GM19468 (cell line): ENCODE data around the gene HECTD4.

ENCODE experiments used
- ATAC-seq: cut with Tn5 transposase; IDR thresholded peaks from one replicate; pipeline ENCODE4 v1.9.1; 2021; ENCODE audit warnings: mild to moderate bottlenecking, moderate library complexity, moderate number of reproducible peaks; ENCODE audit not compliant: unreplicated experiment; ENCODE audit errors: extremely low read depth

HECTD4 gene

DNA sequence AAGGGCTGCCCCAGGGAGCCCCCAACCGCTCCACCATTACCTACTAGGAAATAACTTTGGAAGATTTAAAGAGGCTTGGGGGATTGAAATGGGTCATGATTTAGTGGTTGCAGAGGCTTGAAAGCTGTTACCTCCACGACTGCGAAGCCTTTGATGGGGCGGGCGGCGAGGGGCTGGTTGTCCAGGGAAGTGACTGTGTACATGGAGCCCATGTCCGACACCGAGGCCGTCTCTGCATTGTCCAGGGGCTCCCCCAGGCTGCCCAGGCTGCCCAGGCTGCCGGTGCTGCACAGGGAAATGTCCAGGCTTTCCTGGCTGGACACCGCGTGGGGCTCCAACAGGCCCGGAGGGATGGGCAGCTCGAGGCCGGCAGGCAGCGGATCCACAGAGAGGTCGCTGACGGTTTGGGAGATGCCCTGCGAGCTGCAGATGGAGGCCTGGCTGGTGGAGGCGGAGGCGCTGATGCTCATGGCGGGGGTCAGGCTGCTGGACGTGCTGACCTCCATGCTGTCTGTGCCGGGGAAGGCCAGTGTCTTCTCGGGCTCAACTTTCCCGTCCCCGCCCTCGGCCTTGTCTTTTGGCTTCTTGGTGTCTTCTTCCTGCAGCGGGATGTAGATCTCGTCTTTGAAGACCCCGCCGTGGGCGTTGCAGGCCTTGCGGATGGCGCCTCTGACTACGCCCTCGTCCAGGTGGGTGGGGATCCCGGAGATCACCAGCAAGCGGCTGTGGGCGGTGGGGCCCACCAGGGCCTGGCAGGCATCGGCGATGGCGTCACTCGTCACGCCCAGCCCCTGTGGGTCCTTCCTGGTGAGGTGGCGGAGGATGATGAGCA, 198.0 kb downstream of the HECTD4 start:
- no peak for ATAC-seq

DNA sequence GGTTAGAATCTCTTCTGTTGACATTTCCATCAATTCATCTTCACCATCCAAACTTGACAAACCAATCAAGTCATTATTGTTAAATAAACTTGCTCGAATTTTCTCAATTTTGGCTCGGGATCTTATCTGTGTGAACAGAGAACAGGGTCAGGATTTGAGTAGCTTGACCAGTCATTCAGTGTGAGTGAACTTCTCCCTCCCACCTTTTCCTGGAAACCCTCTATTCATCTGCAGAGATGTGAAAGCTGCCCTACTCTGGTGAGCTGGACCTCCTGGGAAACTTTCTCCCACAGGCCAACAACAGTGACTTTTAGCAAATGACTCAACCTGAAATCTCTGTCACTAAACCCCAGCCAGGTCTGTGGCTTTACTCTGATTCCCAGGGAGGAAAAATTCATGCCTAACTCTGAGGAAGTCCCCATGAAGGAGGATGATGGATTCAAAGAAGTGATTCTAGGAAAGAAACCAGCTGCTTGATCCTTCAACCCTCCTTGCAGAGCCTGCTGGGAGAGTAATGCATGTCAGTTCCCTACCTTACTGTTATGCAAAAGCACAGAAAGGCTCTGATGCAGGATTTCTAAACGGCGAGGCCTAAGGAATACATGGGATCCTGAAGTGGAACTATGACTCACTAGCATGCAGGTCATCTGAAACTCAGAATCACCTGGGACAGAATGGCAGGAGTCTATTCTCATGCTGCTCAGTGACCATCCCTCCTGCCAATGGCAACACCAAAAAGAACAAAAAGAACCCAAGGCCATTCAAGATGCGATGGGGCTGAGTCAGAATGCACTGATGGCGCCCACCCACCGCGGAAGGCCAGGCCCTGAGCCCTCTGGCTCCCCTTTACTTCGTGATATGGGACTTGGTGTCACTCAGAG, 198.8 kb downstream of the HECTD4 start:
- ATAC-seq: no peak

DNA sequence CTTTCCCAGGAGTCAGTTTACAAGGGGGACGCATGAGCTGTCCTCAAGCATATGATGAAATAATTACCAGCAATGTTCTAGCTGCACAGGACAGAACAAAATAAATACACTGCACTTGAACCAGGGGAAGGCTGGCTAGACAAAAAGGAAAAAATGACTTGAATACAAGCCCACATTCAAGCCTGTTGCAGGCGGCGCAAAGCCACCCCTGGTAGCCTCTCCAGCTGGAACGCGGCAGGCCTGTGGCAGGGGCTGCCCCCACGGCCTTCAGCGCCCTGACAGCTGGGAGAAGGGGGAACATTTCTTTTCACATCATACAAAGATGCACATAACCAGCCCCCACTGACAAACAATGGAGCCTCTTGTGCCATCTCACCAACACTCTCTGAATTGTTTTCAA, 199.7 kb downstream of the HECTD4 start:
- ATAC-seq: no peak

DNA sequence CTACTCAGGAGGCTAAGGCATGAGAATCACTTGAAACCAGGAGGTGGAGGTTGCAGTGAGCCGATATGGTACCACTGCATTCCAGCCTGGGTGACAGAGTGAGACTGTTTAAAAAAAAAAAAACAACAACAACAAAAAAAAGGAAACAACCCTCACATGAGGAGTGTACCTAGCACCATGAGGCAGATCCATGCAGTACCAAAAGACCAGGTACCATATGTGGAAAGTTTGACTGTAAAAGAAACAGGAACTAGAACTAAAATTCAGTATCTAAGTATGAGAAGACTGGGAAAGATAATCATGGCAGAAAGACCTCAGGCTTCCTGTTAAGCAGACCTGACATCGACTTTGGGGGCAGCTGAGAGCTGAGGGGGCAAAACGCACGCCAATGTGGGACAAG, 201.8 kb downstream of the HECTD4 start:
- no peak for ATAC-seq

DNA sequence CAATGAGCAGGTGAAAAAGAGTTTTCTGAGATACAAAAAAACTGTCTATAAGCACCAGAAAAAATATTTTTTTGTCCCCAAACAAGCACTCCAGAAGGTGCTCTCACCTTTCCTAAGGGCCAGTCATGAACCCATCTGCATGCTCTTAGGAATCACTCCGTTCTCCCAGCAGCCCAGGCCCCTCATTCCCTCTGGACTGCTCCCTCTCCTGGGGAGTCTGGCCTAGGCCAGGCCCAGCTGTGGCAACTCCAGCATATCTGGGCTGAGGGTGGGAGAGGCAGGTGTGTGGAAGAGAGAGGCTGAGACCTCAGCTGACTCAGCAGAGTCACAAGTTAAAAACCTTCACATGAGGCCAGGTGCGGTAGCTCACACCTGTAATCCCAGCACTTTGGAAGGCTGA, 202.3 kb downstream of the HECTD4 start:
- ATAC-seq: no peak

DNA sequence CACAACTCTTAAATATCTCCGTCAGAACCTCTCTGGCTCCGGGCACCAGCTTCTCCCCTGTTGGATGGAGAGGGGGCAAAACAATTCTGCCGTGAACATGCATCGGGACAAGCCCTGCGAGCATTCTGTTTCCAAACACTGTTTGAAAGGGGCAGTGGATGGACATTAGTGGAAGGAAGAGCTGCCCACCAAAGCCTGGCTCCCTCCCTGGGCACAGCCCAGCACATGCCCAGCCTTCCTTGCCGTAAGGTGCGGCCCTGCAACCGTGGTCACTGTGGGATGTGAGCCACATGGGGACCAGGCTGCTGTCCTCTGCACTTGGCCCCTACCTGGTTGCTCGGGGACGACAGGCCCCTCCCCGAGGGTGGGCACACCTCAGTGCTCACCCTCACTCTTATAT, 202.9 kb downstream of the HECTD4 start:
- ATAC-seq: no peak

DNA sequence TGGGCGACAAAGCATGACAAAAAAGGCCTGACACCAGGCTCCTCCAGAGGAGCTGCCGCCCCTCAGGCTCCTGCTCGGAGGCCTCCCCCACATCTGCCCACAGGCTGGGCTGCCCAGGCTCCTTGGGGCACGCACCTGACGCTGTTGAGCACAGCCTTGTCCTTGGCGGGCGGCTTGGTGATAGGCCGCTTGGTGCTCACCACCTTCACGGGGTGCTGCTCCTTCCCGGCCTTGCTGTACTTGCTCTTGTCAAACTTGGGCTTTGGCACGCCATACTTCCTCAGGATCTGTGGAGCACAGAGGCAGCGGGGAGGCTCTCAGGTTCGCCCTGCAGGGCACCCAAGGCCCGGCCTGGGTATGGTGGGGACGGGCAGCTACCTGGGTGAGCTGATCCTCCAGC, 203.4 kb downstream of the HECTD4 start:
- no peak for ATAC-seq

DNA sequence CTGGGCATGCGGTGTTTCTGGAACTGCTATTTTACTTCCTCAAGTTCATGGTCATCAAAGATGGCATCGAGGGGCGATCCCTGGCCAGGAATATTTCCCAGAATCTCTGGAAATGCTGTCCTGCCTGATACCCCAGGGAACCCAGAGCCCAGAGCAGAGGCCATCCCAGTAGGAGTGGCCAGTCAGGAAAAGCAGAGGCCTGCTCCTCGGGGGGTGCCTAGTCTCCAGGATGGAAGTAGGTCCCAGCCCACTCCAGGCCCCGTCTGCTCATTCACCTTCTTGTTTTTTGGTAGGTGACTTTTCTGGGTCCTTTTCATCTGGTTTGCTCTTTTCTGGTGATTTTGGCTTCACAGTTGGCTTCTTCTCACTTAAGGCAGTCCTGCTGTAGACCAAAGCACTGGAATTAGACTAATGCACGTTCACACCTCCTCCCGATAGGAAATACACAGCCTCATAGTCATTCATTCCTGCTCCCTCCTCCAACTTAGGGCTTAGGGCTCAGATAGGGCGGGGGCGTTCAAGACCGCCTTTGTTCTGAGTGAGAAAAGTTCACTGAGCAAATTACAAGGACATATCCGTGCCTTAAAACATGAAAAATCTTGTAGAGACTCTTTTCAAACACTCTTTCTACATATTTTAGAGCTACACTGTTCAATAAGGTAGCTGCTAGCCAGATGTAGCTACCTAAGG, 205.8 kb downstream of the HECTD4 start:
- ATAC-seq: no peak

DNA sequence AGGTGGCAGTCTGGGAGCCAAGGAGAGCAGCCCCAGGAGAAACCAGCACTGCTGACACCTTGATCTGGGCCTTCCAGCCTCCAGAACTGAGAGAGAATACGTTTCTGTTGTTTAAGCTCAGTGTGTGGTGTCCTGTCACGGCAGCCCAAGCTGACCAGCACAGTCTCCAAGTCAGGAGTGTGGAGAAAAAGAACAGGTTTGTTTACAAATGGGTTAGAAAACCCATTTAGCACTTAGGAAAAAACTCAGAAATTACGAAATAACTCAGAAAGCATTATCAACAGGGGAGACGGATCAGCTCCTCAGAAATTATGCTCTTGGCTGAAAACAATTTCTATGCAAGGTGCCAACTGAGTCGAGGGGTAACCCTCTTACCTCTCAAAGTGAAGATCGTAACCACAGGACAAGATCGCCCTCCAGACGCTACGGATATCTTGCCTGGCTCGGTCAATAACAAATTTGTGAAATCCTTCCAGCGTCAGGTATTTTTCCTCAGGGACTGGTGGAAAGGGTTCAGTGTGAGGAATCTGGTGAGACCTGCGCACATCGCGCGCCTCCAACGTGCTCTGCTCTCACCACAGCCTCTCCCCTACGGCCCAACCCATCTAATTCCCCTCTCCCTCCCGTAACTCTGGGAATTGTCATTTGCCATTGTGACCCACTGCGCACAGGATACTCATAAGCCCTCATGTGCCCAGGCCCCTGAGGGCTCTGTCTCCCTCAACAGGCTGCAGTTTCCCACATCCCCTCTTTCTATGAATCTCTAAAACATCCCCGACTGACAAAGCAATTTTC, 206.7 kb downstream of the HECTD4 start:
- ATAC-seq: no peak

DNA sequence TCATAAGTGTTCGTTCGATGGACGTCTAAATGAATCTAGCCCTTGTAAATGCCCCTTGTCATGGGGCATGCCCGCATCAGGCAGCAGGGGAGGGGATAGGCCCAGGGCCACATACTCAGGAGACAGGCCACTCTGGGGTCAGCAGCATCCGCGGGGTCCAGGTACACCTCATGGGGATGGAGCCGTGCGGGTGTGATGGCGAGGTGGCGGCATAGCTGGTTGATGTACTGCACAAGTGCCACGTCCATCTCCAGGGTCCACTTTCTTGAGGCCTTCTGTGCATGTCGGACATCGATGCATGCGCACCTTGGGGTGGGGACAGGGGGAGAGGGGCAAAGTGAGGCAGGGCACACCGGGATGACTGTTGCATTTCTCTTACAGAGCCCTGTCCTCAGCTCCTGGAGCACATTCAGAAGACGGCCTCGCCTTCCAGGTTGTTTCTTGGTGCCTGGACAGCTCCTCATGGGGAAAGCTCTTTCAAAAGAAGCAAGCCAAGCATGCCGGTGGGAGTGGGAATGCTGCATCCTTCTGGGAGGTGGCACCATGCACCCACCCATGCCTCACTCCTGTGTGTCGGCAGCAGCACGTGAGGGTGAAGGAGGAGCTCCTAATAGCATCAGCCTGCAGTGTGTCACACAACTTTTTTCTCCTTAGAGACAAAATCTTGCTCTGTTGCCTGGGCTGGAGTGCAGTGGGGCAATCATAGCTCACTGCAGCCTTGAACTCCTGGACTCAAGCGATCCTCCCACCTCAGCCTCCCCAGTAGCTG, 209.5 kb downstream of the HECTD4 start:
- ATAC-seq: no peak

DNA sequence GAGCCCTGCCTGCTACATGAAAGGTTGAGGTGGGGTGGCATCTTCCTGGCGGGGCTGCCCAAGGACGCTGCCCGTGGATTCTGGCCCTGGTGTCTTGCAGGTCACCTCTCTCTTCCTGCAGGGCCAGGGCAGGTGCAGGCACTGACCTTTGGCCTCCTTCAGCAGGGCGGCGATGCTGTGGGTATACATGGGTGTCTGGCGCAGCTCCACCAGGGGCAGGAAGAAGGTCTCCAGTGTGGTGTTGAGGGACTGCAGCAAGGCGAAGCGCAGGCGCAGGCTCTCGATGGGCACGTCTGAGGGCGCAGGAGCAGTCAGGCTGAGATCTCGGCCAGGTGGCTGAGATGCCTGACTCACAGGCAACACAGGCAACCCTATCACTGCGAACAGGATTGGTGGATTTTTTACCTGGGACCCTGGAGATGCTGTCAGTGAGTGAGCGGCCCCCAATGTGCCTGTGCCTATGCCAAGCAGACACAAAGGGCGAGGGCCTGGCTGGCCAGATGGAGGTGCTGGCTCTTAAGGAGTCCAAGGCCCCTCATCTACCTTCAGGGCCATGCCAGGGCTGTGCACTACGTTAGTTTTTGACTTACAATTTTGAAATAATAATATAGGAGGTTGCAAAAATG, 211.1 kb downstream of the HECTD4 start:
- ATAC-seq: no peak

DNA sequence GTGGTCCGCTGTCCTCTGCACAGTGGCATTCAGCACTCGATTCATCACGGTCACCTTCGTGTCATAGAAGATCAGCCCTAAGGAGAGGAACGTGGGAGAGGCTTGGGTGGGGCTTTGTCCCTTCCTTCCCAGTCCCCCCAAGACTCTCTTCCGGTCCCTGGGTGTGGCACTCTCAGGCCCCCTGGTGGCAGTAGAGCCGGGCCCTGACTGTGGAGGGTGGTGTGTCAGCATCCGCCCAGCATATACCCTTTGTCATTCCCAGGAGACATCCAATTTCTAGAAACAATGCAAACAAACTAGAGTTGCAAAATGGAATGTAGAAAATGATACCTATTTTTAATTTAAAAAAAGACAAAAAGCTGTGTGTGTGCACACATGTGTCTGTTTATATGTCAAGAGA, 211.9 kb downstream of the HECTD4 start:
- no peak for ATAC-seq

DNA sequence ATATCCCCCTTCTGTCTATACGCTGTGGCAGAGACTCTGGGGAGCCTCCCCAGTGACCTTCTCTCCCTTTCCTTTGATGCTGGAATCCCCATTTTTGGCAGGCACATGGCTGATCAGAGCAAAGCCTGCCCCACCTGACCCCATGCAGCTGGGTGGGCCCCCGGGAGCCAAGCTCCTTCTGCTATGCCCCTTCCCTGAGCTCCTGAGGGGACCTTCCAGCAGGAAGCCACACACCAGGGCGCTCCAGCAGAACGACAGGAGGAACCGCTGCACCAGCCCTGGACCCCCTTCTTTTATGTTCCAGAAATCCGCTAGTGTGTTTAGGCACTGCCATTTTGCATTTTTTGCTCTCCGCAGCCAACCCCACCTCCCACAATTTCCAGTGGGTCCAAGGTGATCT, 212.3 kb downstream of the HECTD4 start:
- ATAC-seq: no peak

DNA sequence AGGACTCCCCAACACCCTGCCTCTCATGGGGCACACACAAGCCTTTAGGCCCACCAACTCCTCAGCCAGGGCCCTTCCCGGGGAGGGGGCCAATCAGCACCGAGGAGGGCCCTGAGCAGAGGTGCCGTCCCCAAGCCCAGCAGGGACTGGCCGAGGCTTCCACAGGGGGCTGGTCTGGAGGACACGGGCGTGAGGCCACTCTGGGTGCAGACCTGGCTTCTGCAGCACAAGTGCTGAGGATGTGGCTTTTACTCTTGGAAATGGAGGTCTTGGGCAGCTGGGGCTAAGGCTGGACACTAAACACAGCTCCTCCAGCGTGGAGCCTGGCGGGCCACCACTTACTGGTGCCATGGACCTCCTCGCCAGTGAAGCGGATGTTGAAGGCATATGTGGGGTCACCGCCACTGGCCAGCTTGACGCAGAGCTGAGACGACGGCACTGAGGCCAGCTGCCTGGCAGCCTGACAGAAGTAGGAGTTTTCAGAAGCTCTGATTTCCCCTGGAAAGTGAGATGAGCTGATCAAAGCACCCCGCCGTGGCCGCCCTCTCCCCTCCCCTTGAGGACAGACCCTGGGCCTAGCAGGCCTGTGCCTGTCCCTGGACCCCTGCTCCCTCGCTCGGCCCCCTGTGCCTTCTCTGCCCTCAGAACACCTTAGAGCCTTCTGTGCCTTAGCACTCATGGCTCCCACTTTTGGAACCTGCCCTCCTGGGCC, 212.9 kb downstream of the HECTD4 start:
- ATAC-seq: no peak

DNA sequence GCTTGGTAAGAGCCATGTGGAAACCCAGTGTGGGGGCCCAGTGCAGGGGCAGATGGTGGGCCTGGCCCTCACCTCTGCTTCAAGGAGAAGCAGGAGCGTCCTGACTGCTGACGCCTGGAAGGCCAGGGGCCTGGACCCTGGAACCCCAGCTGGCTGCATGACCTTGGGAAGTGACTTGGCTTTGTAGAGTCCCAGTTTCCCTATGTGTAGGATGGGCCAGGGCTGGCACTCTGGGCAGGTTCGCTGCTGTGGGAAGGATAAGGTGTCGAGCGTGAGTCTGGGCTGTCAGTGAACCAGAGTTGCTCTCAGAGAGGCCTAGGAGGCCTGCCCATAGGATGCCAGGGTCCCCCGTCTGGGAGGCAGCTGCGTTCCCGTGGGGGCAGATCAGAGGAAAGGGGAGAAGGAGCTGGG, 213.7 kb downstream of the HECTD4 start:
- ATAC-seq: no peak

DNA sequence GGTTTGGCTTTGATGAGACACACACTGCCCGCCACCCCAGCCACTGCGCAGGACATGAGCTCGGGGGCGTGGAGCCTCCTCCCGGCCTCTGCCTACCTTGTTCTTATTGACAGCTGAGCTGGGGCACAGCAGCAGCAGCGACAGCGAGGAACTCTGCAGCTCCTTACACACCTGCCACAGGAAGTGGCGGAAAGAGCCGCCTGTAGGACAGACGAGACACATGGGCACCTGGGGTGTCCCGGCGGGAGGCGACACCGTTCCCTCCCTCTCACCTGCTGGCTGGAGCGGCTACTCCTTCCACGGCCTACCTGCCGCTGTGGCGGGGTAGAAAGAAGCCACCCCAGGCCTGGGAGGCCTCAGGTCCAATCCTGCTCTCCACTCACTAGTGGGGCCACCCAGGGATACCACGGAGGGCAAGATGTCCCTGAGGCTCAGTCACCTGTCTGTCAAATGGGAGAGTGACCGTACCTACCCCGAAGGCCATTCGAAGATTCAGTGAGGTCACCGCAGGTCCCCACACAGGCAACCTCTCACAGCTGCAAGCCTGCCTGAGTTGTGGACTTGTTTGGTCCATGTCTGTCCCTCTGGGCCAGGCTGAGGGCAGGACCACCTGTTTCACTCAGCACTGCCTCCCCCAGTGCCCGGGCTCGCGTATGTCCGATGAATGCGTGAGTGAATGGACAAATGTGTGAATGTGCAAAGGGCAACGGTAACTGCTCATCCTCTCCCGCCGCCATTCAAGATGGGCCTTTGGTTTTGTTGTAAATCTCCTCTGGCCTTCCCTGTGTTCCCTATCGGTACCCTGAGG, 214.3 kb downstream of the HECTD4 start:
- no peak for ATAC-seq

DNA sequence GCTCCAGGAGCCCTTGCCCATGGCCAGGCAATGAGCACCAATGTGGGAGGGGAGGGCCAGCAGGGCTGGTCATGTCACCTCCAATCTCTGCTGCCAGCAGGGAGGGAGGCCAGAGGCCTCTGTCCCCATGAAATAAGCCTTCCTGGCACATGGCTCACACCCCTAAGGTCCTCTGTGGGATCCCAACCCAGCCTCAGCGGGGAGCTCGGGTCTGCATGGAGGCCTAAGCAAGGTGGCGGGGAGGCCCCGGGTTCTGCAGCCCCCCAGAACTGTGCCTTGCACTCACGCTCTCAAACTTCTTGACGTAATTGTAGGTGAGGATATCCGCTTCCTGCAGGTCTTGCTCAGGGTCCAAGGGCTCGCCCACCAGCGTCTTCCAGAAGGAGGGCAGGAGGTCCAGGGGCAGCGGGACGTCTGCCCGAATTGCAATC, 215.2 kb downstream of the HECTD4 start:
- ATAC-seq: no peak
